WTC11 (cell line): ENCODE data around the gene FUT2. TPM values are rescaled to one million over a fixed set of nuclear protein-coding genes. Genes with fewer than 3 reads are reported as not detected.
"Not testable (repeated sequence)": the region's sequence is repeated elsewhere in the genome, so short reads cannot be mapped to it uniquely, and the experiment has no call there.

ENCODE experiments used
- ATAC-seq: fragments of 200-7000 bp; cut with Tn5 transposase; 2 replicates; pipeline ENCODE4 v1.10.0; 2021; ENCODE audit warnings: mild to moderate bottlenecking, moderate library complexity
- CTCF ChIA-PET: fragments of 300-600 bp; sonication (Branson Sonifier 250); formaldehyde crosslinking; loops from one replicate; lab custom pipeline; 2021; ENCODE audit warnings: antibody characterized with exemption; lab: Charles Lee
- POLR2A ChIA-PET: fragments of 350-600 bp; sonication (Branson Sonifier 250); formaldehyde crosslinking; loops from one replicate; lab custom pipeline; 2021; ENCODE audit warnings: antibody characterized with exemption; lab: Charles Lee
- DNase-seq: peaks from one replicate; pipeline ENCODE4 v3.0.0; 2021; ENCODE audit warnings: low spot score
- H3K27ac Mint-ChIP-seq: 2 replicates; pipeline ENCODE4 v1.8.0; 2021; ENCODE audit warnings: mixed read lengths
- H3K27me3 Mint-ChIP-seq: 2 replicates; pipeline ENCODE4 v1.8.0; 2021; ENCODE audit warnings: low read depth, mild to moderate bottlenecking, moderate library complexity, mixed read lengths
- H3K36me3 Mint-ChIP-seq: 2 replicates; pipeline ENCODE4 v1.8.0; 2021; ENCODE audit warnings: mixed read lengths
- H3K4me1 Mint-ChIP-seq: 2 replicates; pipeline ENCODE4 v1.8.0; 2022; ENCODE audit warnings: mixed read lengths
- H3K4me3 Mint-ChIP-seq: 2 replicates; pipeline ENCODE4 v1.8.0; 2021; ENCODE audit warnings: mild to moderate bottlenecking, moderate library complexity, mixed read lengths
- H3K9me3 Mint-ChIP-seq: 2 replicates; pipeline ENCODE4 v1.8.0; 2021; ENCODE audit warnings: mixed read lengths
- AR ChIP-seq: fragments of 250-450 bp; sonication (Bioruptor Pico); IDR thresholded peaks from 2 replicates; pipeline ENCODE4 v1.9.0; 2021; ENCODE audit warnings: mild to moderate bottlenecking
- CBFB ChIP-seq: sonication (generic); formaldehyde crosslinking; IDR thresholded peaks from 2 replicates; pipeline ENCODE4 v1.8.1; 2022; ENCODE audit warnings: mild to moderate bottlenecking, low read depth, missing genetic modification reagents
- ETV6 ChIP-seq: sonication (generic); formaldehyde crosslinking; IDR thresholded peaks from 2 replicates; pipeline ENCODE4 v1.8.1; 2022; ENCODE audit warnings: mild to moderate bottlenecking, missing genetic modification reagents
- FOXP1 ChIP-seq: sonication (generic); formaldehyde crosslinking; IDR thresholded peaks from 2 replicates; pipeline ENCODE4 v1.8.0; 2022; ENCODE audit warnings: missing genetic modification reagents, mild to moderate bottlenecking, moderate library complexity, borderline replicate concordance
- GTF2I ChIP-seq: fragments of 250-450 bp; sonication (Bioruptor Pico); conservative IDR thresholded peaks from 2 replicates; pipeline ENCODE4 v1.4.0; 2021; ENCODE audit warnings: mild to moderate bottlenecking
- JUN ChIP-seq: sonication (generic); formaldehyde crosslinking; IDR thresholded peaks from 2 replicates; pipeline ENCODE4 v1.8.0; 2023; ENCODE audit warnings: mild to moderate bottlenecking, missing genetic modification reagents
- MAX ChIP-seq: sonication (generic); formaldehyde crosslinking; IDR thresholded peaks from 2 replicates; pipeline ENCODE4 v1.8.0; 2022; ENCODE audit warnings: mild to moderate bottlenecking, missing genetic modification reagents
- NFE2L1 ChIP-seq: sonication (generic); formaldehyde crosslinking; IDR thresholded peaks from 2 replicates; pipeline ENCODE4 v1.8.1; 2023; ENCODE audit warnings: missing genetic modification reagents
- OVOL2 ChIP-seq: fragments of 250-450 bp; sonication (Bioruptor Pico); IDR thresholded peaks from 2 replicates; pipeline ENCODE4 v1.9.0; 2021; ENCODE audit warnings: mild to moderate bottlenecking, borderline replicate concordance
- SMAD3 ChIP-seq: sonication (generic); formaldehyde crosslinking; IDR thresholded peaks from 2 replicates; pipeline ENCODE4 v1.8.0; 2022; ENCODE audit warnings: missing genetic modification reagents, mild to moderate bottlenecking, borderline replicate concordance
- STAT6 ChIP-seq: sonication (generic); formaldehyde crosslinking; conservative IDR thresholded peaks from 2 replicates; pipeline ENCODE4 v1.8.1; 2023; ENCODE audit warnings: mild to moderate bottlenecking, low read depth, missing genetic modification reagents, moderate library complexity
- TCF7 ChIP-seq: sonication (generic); formaldehyde crosslinking; IDR thresholded peaks from 2 replicates; pipeline ENCODE4 v1.8.0; 2022; ENCODE audit warnings: mild to moderate bottlenecking, low read depth, missing genetic modification reagents, moderate library complexity
- TP53 ChIP-seq: sonication (generic); formaldehyde crosslinking; IDR thresholded peaks from 2 replicates; pipeline ENCODE4 v1.8.1; 2023; ENCODE audit warnings: mild to moderate bottlenecking, missing genetic modification reagents
- ZBTB21 ChIP-seq: sonication (generic); formaldehyde crosslinking; IDR thresholded peaks from 2 replicates; pipeline ENCODE4 v1.8.1; 2023; ENCODE audit warnings: mild to moderate bottlenecking, missing genetic modification reagents, borderline replicate concordance
- ZNF317 ChIP-seq: sonication (generic); formaldehyde crosslinking; IDR thresholded peaks from 2 replicates; pipeline ENCODE4 v1.8.1; 2023; ENCODE audit warnings: low read depth, mild to moderate bottlenecking, moderate library complexity, missing genetic modification reagents, borderline replicate concordance
- total RNA-seq: library from RNA; stranded (reverse); gene quantifications from 3 replicates; pipeline ENCODE4 v1.2.3, GENCODE V29; 2021
- TF ChIP-seq, protein P1 (sequence below): sonication (generic); formaldehyde crosslinking; IDR thresholded peaks from 2 replicates; pipeline ENCODE4 v1.8.1; 2023; ENCODE audit warnings: mild to moderate bottlenecking, missing genetic modification reagents, moderate library complexity
- TF ChIP-seq, protein P2 (sequence below): sonication (generic); formaldehyde crosslinking; IDR thresholded peaks from 2 replicates; pipeline ENCODE4 v1.8.1; 2023; ENCODE audit warnings: mild to moderate bottlenecking, moderate library complexity, missing genetic modification reagents
- TF ChIP-seq, protein P3 (sequence below): fragments of 200-600 bp; IDR thresholded peaks from 2 replicates; pipeline ENCODE4 v1.8.0; 2022; ENCODE audit warnings: antibody characterized with exemption

Gene FUT2
- total RNA-seq, 1 experiment from 2014 or later, result 5.9 TPM

- no peak for TF ChIP-seq FOXP1 (CRISPR knock-in tag)
- TF ChIP-seq, all 79 proteins: peak for 0
These were observed 8.0 kb upstream of the FUT2 start (continued) for GRCh38 chr19:48687776-48688175.

GRCh38 chr19:48689449-48689848, 6.3 kb upstream of the FUT2 start:
- Mint-ChIP-seq H3K9me3 (no peaks in the 10 kb centered on the region), H3K4me1 (no peaks in the 10 kb centered on the region), H3K36me3 (no peaks in the 10 kb centered on the region), H3K4me3 (no peak overlapping the region), H3K27me3 (no peaks in the 10 kb centered on the region; the same call in none of the 2 replicates), H3K27ac (no peak overlapping the region)
- ATAC-seq (no peak), DNase-seq (no peak)
- no peak for TF ChIP-seq ETV6 (CRISPR knock-in tag)
- no peak for TF ChIP-seq OVOL2 (CRISPR knock-in tag)
- TF ChIP-seq NFE2L1 (CRISPR knock-in tag), result no peak
- TF ChIP-seq ZNF317 (CRISPR knock-in tag), result no peak
- TF ChIP-seq CBFB (CRISPR knock-in tag), result no peak
- no peak for TF ChIP-seq AR (CRISPR knock-in tag)
- no peak for TF ChIP-seq GTF2I (CRISPR knock-in tag)
- no peak for TF ChIP-seq TCF7 (CRISPR knock-in tag)
- TF ChIP-seq SMAD3 (CRISPR knock-in tag), result no peak
- POLR2A ChIA-PET, result no interaction called here
- CTCF ChIA-PET, result interaction anchor here (0.9 to 1.4 kb wide), 2 partner anchors 14 to 137 kb away, joined by 3 read pairs; no protein-coding TSS in a partner anchor

- POLR2A ChIA-PET, H3K9me3 Mint-ChIP-seq, DNase-seq, ATAC-seq, H3K27me3 Mint-ChIP-seq, H3K36me3 Mint-ChIP-seq, H3K4me3 Mint-ChIP-seq, H3K4me1 Mint-ChIP-seq, H3K27ac Mint-ChIP-seq: not testable (repeated sequence)
- CTCF ChIA-PET, result interaction anchor here (0.9 to 1.4 kb wide), 2 partner anchors 18 to 19 kb away, joined by 3 to 4 read pairs; no protein-coding TSS in a partner anchor
These were observed 2.1 kb upstream of the FUT2 start for GRCh38 chr19:48693629-48694028.

DNA sequence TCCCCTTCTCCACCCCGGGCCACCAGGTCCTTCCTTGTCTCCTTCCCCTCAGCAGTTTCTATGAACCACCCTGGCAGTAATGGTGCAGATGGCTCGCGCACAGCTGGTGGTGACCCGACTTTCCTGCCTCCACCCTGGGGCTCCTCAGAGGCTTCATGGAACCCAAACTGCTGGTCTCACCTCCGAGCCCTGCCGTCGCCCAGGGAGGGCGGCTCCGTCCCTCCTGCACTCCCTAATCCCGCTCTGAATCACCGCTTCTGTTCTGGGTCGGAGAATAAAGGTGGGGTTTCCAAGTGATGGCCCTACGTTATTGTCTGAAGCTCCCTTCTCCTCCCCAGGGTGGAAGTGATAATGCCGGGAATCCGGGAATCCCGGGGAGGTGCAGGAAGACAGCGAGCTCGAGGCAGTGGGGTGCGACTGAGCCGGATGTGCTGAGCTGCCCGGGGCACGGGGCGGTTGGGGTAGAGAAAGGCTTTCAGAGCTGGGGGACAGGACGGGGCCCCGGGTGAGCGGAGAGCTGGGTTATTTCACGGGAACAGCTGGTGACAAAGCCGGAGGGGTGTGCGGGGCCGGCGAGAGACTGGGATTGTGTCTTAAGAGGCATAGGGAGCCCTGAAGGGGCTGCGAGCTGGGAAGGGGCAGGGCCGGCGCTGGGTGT, 711 bp downstream of the FUT2 start:
- H3K27ac Mint-ChIP-seq, result peak overlapping the region; percentile 79
- ATAC-seq (peak; percentile 53), DNase-seq (peak; percentile 46)
- ChIA-PET POLR2A (interaction anchor here (0.5 to 3.0 kb wide), 10 partner anchors 17 to 426 kb away, joined by 3 to 20 read pairs (median 6); partner anchors contain the start of genes BCAT2, CA11 and IZUMO1), CTCF (interaction anchor here (0.6 to 2.3 kb wide), 21 partner anchors 9 to 435 kb away, joined by 3 to 33 read pairs (median 4); partner anchors contain the start of genes CA11, GYS1, IZUMO1 and NTN5)
- peaks cover 8% of the 10 kb centered on the region; the same call in 1 of the 2 replicates for H3K36me3 Mint-ChIP-seq
- peak overlapping the region; percentile 97 for H3K4me3 Mint-ChIP-seq
- no peaks in the 10 kb centered on the region for H3K9me3 Mint-ChIP-seq
- no peaks in the 10 kb centered on the region for H3K27me3 Mint-ChIP-seq
- H3K4me1 Mint-ChIP-seq, result peaks cover 4% of the 10 kb centered on the region
- TF ChIP-seq STAT6 (CRISPR knock-in tag) (0 out of 2 replicates have a peak, but pooled peaks have one; percentile 19), JUN (CRISPR knock-in tag) (0 out of 2 replicates have a peak, but pooled peaks have one; percentile 36), MAX (0 out of 2 replicates have a peak, but pooled peaks have one; percentile 7), ZBTB21 (CRISPR knock-in tag) (0 out of 2 replicates have a peak, but pooled peaks have one; percentile 26), ETV6 (CRISPR knock-in tag) (peak; percentile 75), TP53 (CRISPR knock-in tag) (no peak)
- TF ChIP-seq, protein P1, sequence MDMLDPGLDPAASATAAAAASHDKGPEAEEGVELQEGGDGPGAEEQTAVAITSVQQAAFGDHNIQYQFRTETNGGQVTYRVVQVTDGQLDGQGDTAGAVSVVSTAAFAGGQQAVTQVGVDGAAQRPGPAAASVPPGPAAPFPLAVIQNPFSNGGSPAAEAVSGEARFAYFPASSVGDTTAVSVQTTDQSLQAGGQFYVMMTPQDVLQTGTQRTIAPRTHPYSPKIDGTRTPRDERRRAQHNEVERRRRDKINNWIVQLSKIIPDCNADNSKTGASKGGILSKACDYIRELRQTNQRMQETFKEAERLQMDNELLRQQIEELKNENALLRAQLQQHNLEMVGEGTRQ, result peak; percentile 24; the same call in 1 of the 2 replicates
- TF ChIP-seq, protein P2, sequence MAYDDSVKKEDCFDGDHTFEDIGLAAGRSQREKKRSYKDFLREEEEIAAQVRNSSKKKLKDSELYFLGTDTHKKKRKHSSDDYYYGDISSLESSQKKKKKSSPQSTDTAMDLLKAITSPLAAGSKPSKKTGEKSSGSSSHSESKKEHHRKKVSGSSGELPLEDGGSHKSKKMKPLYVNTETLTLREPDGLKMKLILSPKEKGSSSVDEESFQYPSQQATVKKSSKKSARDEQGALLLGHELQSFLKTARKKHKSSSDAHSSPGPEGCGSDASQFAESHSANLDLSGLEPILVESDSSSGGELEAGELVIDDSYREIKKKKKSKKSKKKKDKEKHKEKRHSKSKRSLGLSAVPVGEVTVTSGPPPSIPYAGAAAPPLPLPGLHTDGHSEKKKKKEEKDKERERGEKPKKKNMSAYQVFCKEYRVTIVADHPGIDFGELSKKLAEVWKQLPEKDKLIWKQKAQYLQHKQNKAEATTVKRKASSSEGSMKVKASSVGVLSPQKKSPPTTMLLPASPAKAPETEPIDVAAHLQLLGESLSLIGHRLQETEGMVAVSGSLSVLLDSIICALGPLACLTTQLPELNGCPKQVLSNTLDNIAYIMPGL (CRISPR knock-in tag), result peak; percentile 84
- TF ChIP-seq, protein P3, sequence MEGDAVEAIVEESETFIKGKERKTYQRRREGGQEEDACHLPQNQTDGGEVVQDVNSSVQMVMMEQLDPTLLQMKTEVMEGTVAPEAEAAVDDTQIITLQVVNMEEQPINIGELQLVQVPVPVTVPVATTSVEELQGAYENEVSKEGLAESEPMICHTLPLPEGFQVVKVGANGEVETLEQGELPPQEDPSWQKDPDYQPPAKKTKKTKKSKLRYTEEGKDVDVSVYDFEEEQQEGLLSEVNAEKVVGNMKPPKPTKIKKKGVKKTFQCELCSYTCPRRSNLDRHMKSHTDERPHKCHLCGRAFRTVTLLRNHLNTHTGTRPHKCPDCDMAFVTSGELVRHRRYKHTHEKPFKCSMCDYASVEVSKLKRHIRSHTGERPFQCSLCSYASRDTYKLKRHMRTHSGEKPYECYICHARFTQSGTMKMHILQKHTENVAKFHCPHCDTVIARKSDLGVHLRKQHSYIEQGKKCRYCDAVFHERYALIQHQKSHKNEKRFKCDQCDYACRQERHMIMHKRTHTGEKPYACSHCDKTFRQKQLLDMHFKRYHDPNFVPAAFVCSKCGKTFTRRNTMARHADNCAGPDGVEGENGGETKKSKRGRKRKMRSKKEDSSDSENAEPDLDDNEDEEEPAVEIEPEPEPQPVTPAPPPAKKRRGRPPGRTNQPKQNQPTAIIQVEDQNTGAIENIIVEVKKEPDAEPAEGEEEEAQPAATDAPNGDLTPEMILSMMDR, result no peak
